H1 (cell line): Measurements from ENCODE around the gene PDIA2. TPM values are rescaled to one million over a fixed set of nuclear protein-coding genes. Genes with fewer than 3 reads are reported as not detected.

Experiments
- CTCF ChIA-PET: fragments of 300-600 bp; sonication (Branson Sonifier 250); formaldehyde crosslinking; loops from one replicate; lab custom pipeline; 2021; ENCODE audit not compliant: partially characterized antibody; lab: Charles Lee
- POLR2A ChIA-PET: fragments of 300-600 bp; sonication (Branson Sonifier 250); formaldehyde crosslinking; loops from one replicate; lab custom pipeline; 2021; ENCODE audit warnings: inconsistent platforms; ENCODE audit not compliant: partially characterized antibody; lab: Charles Lee
- DNase-seq, 2 experiments: peaks; one replicate each; pipeline versions ENCODE4 v3.0.0 to v3.0.0-alpha.2; 2010 to 2022; ENCODE audit warnings: low spot score in 2 of 2, low read depth in 1 of 2, mixed read lengths in 1 of 2
- FAIRE-seq: peaks from 2 replicates; lab custom pipeline; 2011; peaks lifted over from hg19 to GRCh38; lab: Jason Lieb, UNC
- H2AFZ ChIP-seq: 2 replicates; pipeline ENCODE4 v1.8.1; 2012; ENCODE audit warnings: low read length, inconsistent platforms
- H2AK5ac ChIP-seq: 2 replicates; pipeline ENCODE4 v1.6.1; 2013; ENCODE audit warnings: low read depth, low read length
- H2BK120ac ChIP-seq: replicated peaks from 2 replicates; pipeline ENCODE3; 2013; ENCODE audit warnings: low read depth, low read length, inconsistent platforms
- H2BK12ac ChIP-seq: 2 replicates; pipeline ENCODE4 v1.6.1; 2013; ENCODE audit warnings: low read depth, low read length
- H2BK15ac ChIP-seq: 2 replicates; pipeline ENCODE4 v1.6.1; 2013; ENCODE audit warnings: low read length
- H2BK20ac ChIP-seq: 2 replicates; pipeline ENCODE4 v1.6.1; 2013; ENCODE audit warnings: low read length
- H2BK5ac ChIP-seq: 2 replicates; pipeline ENCODE4 v1.6.1; 2013; ENCODE audit warnings: low read depth, low read length
- H3K14ac ChIP-seq: 2 replicates; pipeline ENCODE4 v1.6.1; 2013; ENCODE audit warnings: inconsistent platforms; ENCODE audit not compliant: insufficient read length
- H3K18ac ChIP-seq: 2 replicates; pipeline ENCODE4 v1.6.1; 2013; ENCODE audit warnings: low read length; ENCODE audit errors: extremely low read depth
- H3K23ac ChIP-seq: 2 replicates; pipeline ENCODE4 v1.6.1; 2013; ENCODE audit warnings: inconsistent platforms; ENCODE audit not compliant: insufficient read length
- H3K23me2 ChIP-seq: 2 replicates; pipeline ENCODE4 v1.6.1; 2013; ENCODE audit warnings: low read depth, low read length
- H3K27ac ChIP-seq: 2 replicates; pipeline ENCODE4 v1.6.1; 2011; ENCODE audit warnings: low read depth, low read length, inconsistent platforms
- H3K27me3 ChIP-seq, 4 experiments: replicated peaks in 1 of 4; 1 replicate in 1 of 4; 2 replicates in 3 of 4; pipeline versions ENCODE4 v1.6.1 to v1.8.1; 2011 to 2013; ENCODE audit warnings: low read length in 3 of 4, mild to moderate bottlenecking in 3 of 4, inconsistent platforms in 2 of 4, mixed read lengths in 2 of 4, moderate library complexity in 1 of 4; ENCODE audit not compliant: control insufficient read depth in 3 of 4, insufficient read depth in 3 of 4; ENCODE audit errors: extremely low read depth in 1 of 4
- H3K36me3 ChIP-seq, 4 experiments: 2 replicates each; pipeline versions ENCODE4 v1.6.1 to v1.8.1; 2011 to 2013; ENCODE audit warnings: mild to moderate bottlenecking in 4 of 4, low read length in 3 of 4, moderate library complexity in 2 of 4, control low read depth in 1 of 4, inconsistent platforms in 1 of 4; ENCODE audit not compliant: insufficient read depth in 4 of 4, control insufficient read depth in 2 of 4
- H3K4ac ChIP-seq: replicated peaks from 2 replicates; pipeline ENCODE3; 2013; ENCODE audit warnings: low read length, low read depth, mixed read lengths, inconsistent platforms; ENCODE audit not compliant: insufficient read length
- H3K4me1 ChIP-seq, 4 experiments: replicated peaks in 1 of 4; 1 replicate in 1 of 4; 2 replicates in 3 of 4; pipeline versions ENCODE4 v1.6.1 to v1.8.1; 2011 to 2013; ENCODE audit warnings: low read length in 3 of 4, inconsistent platforms in 2 of 4, mixed read lengths in 1 of 4; ENCODE audit not compliant: insufficient read depth in 4 of 4, control insufficient read depth in 3 of 4
- H3K4me2 ChIP-seq, 2 experiments: 2 replicates each; pipeline versions ENCODE4 v1.6.1 to v1.8.1; 2011 to 2013; ENCODE audit warnings: low read depth in 2 of 2, low read length in 2 of 2, control low read depth in 1 of 2, inconsistent platforms in 1 of 2, mild to moderate bottlenecking in 1 of 2; ENCODE audit not compliant: insufficient read depth in 1 of 2
- H3K4me3 ChIP-seq, 4 experiments: fragments of 200-600, 300-600 bp in 1 of 4; sonication (generic), shearing (Covaris generic), sonication (Bioruptor Twin) in 1 of 4; 2 replicates each; pipeline versions ENCODE4 v1.5.1 to v1.8.1; 2011 to 2016; ENCODE audit warnings: low read length in 4 of 4, low read depth in 3 of 4, control low read depth in 2 of 4, inconsistent platforms in 2 of 4, mild to moderate bottlenecking in 2 of 4, mixed read lengths in 1 of 4, moderate library complexity in 1 of 4; ENCODE audit not compliant: insufficient read depth in 2 of 4; ENCODE audit errors: extremely low read depth in 1 of 4
- H3K56ac ChIP-seq: replicated peaks from 2 replicates; pipeline ENCODE3; 2013; ENCODE audit warnings: low read depth, mild to moderate bottlenecking, mixed read lengths, low read length, inconsistent platforms; ENCODE audit not compliant: insufficient read length
- H3K79me1 ChIP-seq: 2 replicates; pipeline ENCODE4 v1.6.1; 2013; ENCODE audit warnings: low read depth, low read length, control low read depth
- H3K79me2 ChIP-seq, 2 experiments: 2 replicates each; pipeline versions ENCODE4 v1.6.1 to v1.8.1; 2012 to 2013; ENCODE audit warnings: low read length in 2 of 2, mild to moderate bottlenecking in 2 of 2, inconsistent platforms in 1 of 2; ENCODE audit not compliant: insufficient read depth in 2 of 2, control insufficient read depth in 1 of 2
- H3K9ac ChIP-seq, 4 experiments: replicated peaks in 1 of 4; 1 replicate in 1 of 4; 2 replicates in 3 of 4; pipeline versions ENCODE4 v1.6.1 to v1.8.1; 2011 to 2013; ENCODE audit warnings: low read depth in 3 of 4, low read length in 3 of 4, control low read depth in 2 of 4, mild to moderate bottlenecking in 2 of 4, moderate library complexity in 2 of 4, inconsistent platforms in 1 of 4; ENCODE audit errors: extremely low read depth in 1 of 4
- H3K9me3 ChIP-seq, 2 experiments: 2 replicates each; pipeline versions ENCODE4 v1.6.1 to v1.8.1; 2012 to 2013; ENCODE audit warnings: mild to moderate bottlenecking in 2 of 2, moderate library complexity in 2 of 2, control low read depth in 1 of 2, inconsistent platforms in 1 of 2, low read depth in 1 of 2, low read length in 1 of 2, mixed read lengths in 1 of 2; ENCODE audit not compliant: insufficient read depth in 2 of 2
- H4K20me1 ChIP-seq, 2 experiments: replicated peaks in 1 of 2; 2 replicates each; pipeline versions ENCODE3 to v1.8.1; 2011 to 2013; ENCODE audit warnings: inconsistent platforms in 2 of 2, low read length in 2 of 2, mild to moderate bottlenecking in 1 of 2; ENCODE audit not compliant: insufficient read depth in 2 of 2, control insufficient read depth in 1 of 2
- H4K5ac ChIP-seq: 2 replicates; pipeline ENCODE4 v1.6.1; 2013; ENCODE audit warnings: low read length, low read depth, mixed read lengths, inconsistent platforms; ENCODE audit not compliant: insufficient read length
- H4K8ac ChIP-seq: 2 replicates; pipeline ENCODE4 v1.8.0; 2013; ENCODE audit warnings: mild to moderate bottlenecking, moderate library complexity, low read length, inconsistent platforms; ENCODE audit not compliant: insufficient read depth; ENCODE audit errors: extremely low read depth
- H4K91ac ChIP-seq: replicated peaks from 2 replicates; pipeline ENCODE3; 2013; ENCODE audit warnings: low read length, mixed read lengths, inconsistent platforms; ENCODE audit not compliant: insufficient read length
- CBX5 ChIP-seq: fragments of 300-800, 300-1000 bp; sonication (generic); IDR thresholded peaks from 2 replicates; pipeline ENCODE4 v1.7.1; 2016; ENCODE audit warnings: antibody characterized with exemption, low read length, low read depth
- CHD1 ChIP-seq: IDR thresholded peaks from 2 replicates; pipeline ENCODE4 v1.6.1; 2012; ENCODE audit warnings: low read depth, low read length, improper control_type of control experiment
- PHF8 ChIP-seq: fragments of 200-600 bp; sonication (generic); conservative IDR thresholded peaks from 2 replicates; pipeline ENCODE4 v1.7.1; 2012; ENCODE audit warnings: low read depth, mild to moderate bottlenecking, inconsistent platforms, low read length, moderate library complexity
- SP2 ChIP-seq: IDR thresholded peaks from 2 replicates; pipeline ENCODE4 v1.6.1; 2012; ENCODE audit warnings: mild to moderate bottlenecking, low read length, inconsistent platforms
- YY1 ChIP-seq: IDR thresholded peaks from 2 replicates; pipeline ENCODE4 v1.6.1; 2011; ENCODE audit warnings: low read depth, mild to moderate bottlenecking, low read length
- WGBS, 2 experiments: shearing (Covaris generic) in 1 of 2; methylation state at CpG; one replicate each; pipeline versions ENCODE4 v1.1.6 to v1.1.7; 2013 to 2015; ENCODE audit warnings: low lambda C conversion rate in 2 of 2, mixed read lengths in 2 of 2, inconsistent platforms in 1 of 2, low coverage in 1 of 2, missing lambda C conversion rate in 1 of 2; ENCODE audit not compliant: insufficient replicate concordance in 2 of 2, insufficient coverage in 1 of 2, insufficient read length in 1 of 2; ENCODE audit errors: extremely low coverage in 1 of 2, missing lambda C conversion rate in 1 of 2; 5-methylcytosine and 5-hydroxymethylcytosine counted together
- polyA plus RNA-seq, 7 experiments: library from polyadenylated mRNA; depleted of rRNA in 3 of 7; stranded (reverse) in 5 of 7; unstranded in 2 of 7; fragments of >200 nt in 5 of 7; fragments of 200-250 nt in 2 of 7; gene quantifications; 1 replicate in 5 of 7; 2 replicates in 1 of 7; 4 replicates in 1 of 7; pipeline versions ENCODE4 v1.2.1 to v1.2.3, GENCODE V29; 2011 to 2013; ENCODE audit warnings: missing spikeins in 2 of 7, mixed read lengths in 2 of 7
- total RNA-seq: library from RNA; stranded (reverse); fragmentation: NEBNext Ultra II Directional; extraction: Animal tissue kit (Norgen Biotek cat#: 25700); gene quantifications from 2 replicates; pipeline ENCODE4 v1.2.1, GENCODE V29; 2021

PDIA2 gene
- total and polyA plus RNA-seq, 2 of the 8 experiments (the other 6 are each of a cell fraction or from before 2014, with no cell fraction given): 0.34 to 0.50 TPM

DNA sequence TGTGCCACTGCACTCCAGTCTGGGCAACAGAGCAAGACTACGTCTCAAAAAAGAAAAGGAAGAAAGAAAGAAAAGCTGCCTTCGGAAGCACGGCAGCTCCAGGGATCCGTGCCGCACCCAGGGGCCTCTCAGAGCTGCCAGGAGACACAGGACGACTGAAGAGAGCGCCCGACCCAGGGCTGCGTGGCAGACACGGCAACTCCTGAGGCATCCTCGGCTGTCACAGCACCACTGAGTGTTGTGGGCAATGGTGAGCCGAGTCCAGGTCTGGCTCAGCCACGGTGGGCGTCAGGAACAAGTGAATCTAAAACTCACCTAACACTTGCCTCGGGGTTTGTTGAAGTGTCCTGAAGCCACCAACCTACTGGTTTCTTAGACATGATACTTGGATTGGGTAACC lies 28.8 kb downstream of the PDIA2 start:
- Histone ChIP-seq H3K14ac (no peak overlapping the region), H3K18ac (no peak overlapping the region), H3K4me3 (no peak overlapping the region), H3K27me3 (no peaks in the 10 kb centered on the region), H2AFZ (no peak overlapping the region), H2BK12ac (no peak overlapping the region), H4K20me1 (peaks cover 4 to 20% of the 10 kb centered on the region in 2 experiments), H4K8ac (no peak overlapping the region), H4K5ac (no peak overlapping the region), H2BK120ac (no peak overlapping the region), H3K27ac (no peak overlapping the region), H3K9ac (no peak overlapping the region), H3K79me2 (peaks cover 0 to 10% of the 10 kb centered on the region in 2 experiments; a peak in 1 of 4 replicates), H3K23me2 (no peaks in the 10 kb centered on the region), H3K4me2 (no peak overlapping the region), H3K4ac (no peak overlapping the region), H3K9me3 (no peaks in the 10 kb centered on the region), H3K23ac (no peak overlapping the region), H2BK15ac (no peak overlapping the region), H3K36me3 (peaks cover 4 to 19% (median 13%) of the 10 kb centered on the region in 4 experiments; a peak in 7 of 8 replicates), H2AK5ac (no peak overlapping the region), H2BK5ac (no peak overlapping the region), H4K91ac (no peak overlapping the region), H3K56ac (no peak overlapping the region), H3K4me1 (no peaks in the 10 kb centered on the region), H3K79me1 (peaks cover 2% of the 10 kb centered on the region), H2BK20ac (no peak overlapping the region)
- WGBS, 2 experiments: 93% methylated on average over 10 of the region's 15 CpGs; no CpG with 5 or more reads in 1 of the 2 experiments
- DNase-seq (no peak), FAIRE-seq (no peak)
- ChIA-PET CTCF (interaction anchor here (1.1 to 6.0 kb wide), 3 partner anchors 8 to 104 kb away, joined by 3 to 46 read pairs (median 11); no protein-coding TSS in a partner anchor), POLR2A (no interaction called here)
- TF ChIP-seq CBX5: no peak
- no peak for TF ChIP-seq SP2
- TF ChIP-seq YY1: no peak
- TF ChIP-seq PHF8: no peak
- no peak for TF ChIP-seq CHD1
